GM12865 (cell line): ENCODE data around the gene TEX14.
"Not testable (repeated sequence)": the region's sequence is repeated elsewhere in the genome, so short reads cannot be mapped to it uniquely, and the experiment has no call there.

Source experiments
- DNase-seq: peaks from one replicate; pipeline ENCODE4 v3.0.0; 2010; ENCODE audit warnings: low read depth
- H3K4me3 ChIP-seq: 2 replicates; pipeline ENCODE4 v1.5.1; 2011; ENCODE audit warnings: mild to moderate bottlenecking, low read depth, low read length, control low read depth
- CTCF ChIP-seq: IDR thresholded peaks from 2 replicates; pipeline ENCODE4 v1.5.1; 2011; ENCODE audit warnings: low read length, control low read depth, low read depth, inconsistent platforms; ENCODE audit not compliant: insufficient read depth; ENCODE audit errors: missing control alignments

Gene TEX14

GRCh38 chr17:58586009-58586644 is 105.7 kb downstream of the TEX14 start:
- H3K4me3 ChIP-seq: no peak overlapping the region
- no peak for DNase-seq
- TF ChIP-seq CTCF: no peak

GRCh38 chr17:58585554-58585953 is 106.3 kb downstream of the TEX14 start:
- TF ChIP-seq CTCF: no peak
- no peak for DNase-seq

GRCh38 chr17:58583486-58583885 is 108.4 kb downstream of the TEX14 start:
- no peak for DNase-seq
- no peak for TF ChIP-seq CTCF
- H3K4me3 ChIP-seq: no peak overlapping the region

More at GRCh38 chr17:58585554-58585953, 106.3 kb downstream of the TEX14 start:
- H3K4me3 ChIP-seq: no peak overlapping the region

- DNase-seq, H3K4me3 ChIP-seq: not testable (repeated sequence)
Measured at GRCh38 chr17:58582718-58583117, 109.1 kb downstream of the TEX14 start.

- TF ChIP-seq CTCF: no peak
- H3K4me3 ChIP-seq: no peak overlapping the region
- no peak for DNase-seq
Measured at GRCh38 chr17:58580671-58581070, 111.2 kb downstream of the TEX14 start.

GRCh38 chr17:58577696-58578095 is 114.1 kb downstream of the TEX14 start:
- no peak overlapping the region for H3K4me3 ChIP-seq
- peak; percentile 81 for DNase-seq
- peak; percentile 79 for TF ChIP-seq CTCF

GRCh38 chr17:58576679-58577367 is 115.0 kb downstream of the TEX14 start:
- H3K4me3 ChIP-seq: no peak overlapping the region
- TF ChIP-seq CTCF: no peak
- peak; percentile 29 for DNase-seq
